H1 (cell line): Measurements from ENCODE around the gene LRRC74A. TPM values are rescaled to one million over a fixed set of nuclear protein-coding genes. Genes with fewer than 3 reads are reported as not detected.

Experiments used
- CTCF ChIA-PET: fragments of 300-600 bp; sonication (Branson Sonifier 250); formaldehyde crosslinking; loops from one replicate; lab custom pipeline; 2021; ENCODE audit not compliant: partially characterized antibody; lab: Charles Lee
- POLR2A ChIA-PET: fragments of 300-600 bp; sonication (Branson Sonifier 250); formaldehyde crosslinking; loops from one replicate; lab custom pipeline; 2021; ENCODE audit warnings: inconsistent platforms; ENCODE audit not compliant: partially characterized antibody; lab: Charles Lee
- DNase-seq, 2 experiments: peaks; one replicate each; pipeline versions ENCODE4 v3.0.0 to v3.0.0-alpha.2; 2010 to 2022; ENCODE audit warnings: low spot score in 2 of 2, low read depth in 1 of 2, mixed read lengths in 1 of 2
- FAIRE-seq: peaks from 2 replicates; lab custom pipeline; 2011; peaks lifted over from hg19 to GRCh38; lab: Jason Lieb, UNC
- H2AFZ ChIP-seq: 2 replicates; pipeline ENCODE4 v1.8.1; 2012; ENCODE audit warnings: low read length, inconsistent platforms
- H2AK5ac ChIP-seq: 2 replicates; pipeline ENCODE4 v1.6.1; 2013; ENCODE audit warnings: low read depth, low read length
- H2BK120ac ChIP-seq: replicated peaks from 2 replicates; pipeline ENCODE3; 2013; ENCODE audit warnings: low read depth, low read length, inconsistent platforms
- H2BK12ac ChIP-seq: 2 replicates; pipeline ENCODE4 v1.6.1; 2013; ENCODE audit warnings: low read depth, low read length
- H2BK15ac ChIP-seq: 2 replicates; pipeline ENCODE4 v1.6.1; 2013; ENCODE audit warnings: low read length
- H2BK20ac ChIP-seq: 2 replicates; pipeline ENCODE4 v1.6.1; 2013; ENCODE audit warnings: low read length
- H2BK5ac ChIP-seq: 2 replicates; pipeline ENCODE4 v1.6.1; 2013; ENCODE audit warnings: low read depth, low read length
- H3K14ac ChIP-seq: 2 replicates; pipeline ENCODE4 v1.6.1; 2013; ENCODE audit warnings: inconsistent platforms; ENCODE audit not compliant: insufficient read length
- H3K18ac ChIP-seq: 2 replicates; pipeline ENCODE4 v1.6.1; 2013; ENCODE audit warnings: low read length; ENCODE audit errors: extremely low read depth
- H3K23ac ChIP-seq: 2 replicates; pipeline ENCODE4 v1.6.1; 2013; ENCODE audit warnings: inconsistent platforms; ENCODE audit not compliant: insufficient read length
- H3K23me2 ChIP-seq: 2 replicates; pipeline ENCODE4 v1.6.1; 2013; ENCODE audit warnings: low read depth, low read length
- H3K27ac ChIP-seq: 2 replicates; pipeline ENCODE4 v1.6.1; 2011; ENCODE audit warnings: low read depth, low read length, inconsistent platforms
- H3K27me3 ChIP-seq, 4 experiments: replicated peaks in 1 of 4; 1 replicate in 1 of 4; 2 replicates in 3 of 4; pipeline versions ENCODE4 v1.6.1 to v1.8.1; 2011 to 2013; ENCODE audit warnings: low read length in 3 of 4, mild to moderate bottlenecking in 3 of 4, inconsistent platforms in 2 of 4, mixed read lengths in 2 of 4, moderate library complexity in 1 of 4; ENCODE audit not compliant: control insufficient read depth in 3 of 4, insufficient read depth in 3 of 4; ENCODE audit errors: extremely low read depth in 1 of 4
- H3K36me3 ChIP-seq, 4 experiments: 2 replicates each; pipeline versions ENCODE4 v1.6.1 to v1.8.1; 2011 to 2013; ENCODE audit warnings: mild to moderate bottlenecking in 4 of 4, low read length in 3 of 4, moderate library complexity in 2 of 4, control low read depth in 1 of 4, inconsistent platforms in 1 of 4; ENCODE audit not compliant: insufficient read depth in 4 of 4, control insufficient read depth in 2 of 4
- H3K4ac ChIP-seq: replicated peaks from 2 replicates; pipeline ENCODE3; 2013; ENCODE audit warnings: low read length, low read depth, mixed read lengths, inconsistent platforms; ENCODE audit not compliant: insufficient read length
- H3K4me1 ChIP-seq, 4 experiments: replicated peaks in 1 of 4; 1 replicate in 1 of 4; 2 replicates in 3 of 4; pipeline versions ENCODE4 v1.6.1 to v1.8.1; 2011 to 2013; ENCODE audit warnings: low read length in 3 of 4, inconsistent platforms in 2 of 4, mixed read lengths in 1 of 4; ENCODE audit not compliant: insufficient read depth in 4 of 4, control insufficient read depth in 3 of 4
- H3K4me2 ChIP-seq, 2 experiments: 2 replicates each; pipeline versions ENCODE4 v1.6.1 to v1.8.1; 2011 to 2013; ENCODE audit warnings: low read depth in 2 of 2, low read length in 2 of 2, control low read depth in 1 of 2, inconsistent platforms in 1 of 2, mild to moderate bottlenecking in 1 of 2; ENCODE audit not compliant: insufficient read depth in 1 of 2
- H3K4me3 ChIP-seq, 4 experiments: fragments of 200-600, 300-600 bp in 1 of 4; sonication (generic), shearing (Covaris generic), sonication (Bioruptor Twin) in 1 of 4; 2 replicates each; pipeline versions ENCODE4 v1.5.1 to v1.8.1; 2011 to 2016; ENCODE audit warnings: low read length in 4 of 4, low read depth in 3 of 4, control low read depth in 2 of 4, inconsistent platforms in 2 of 4, mild to moderate bottlenecking in 2 of 4, mixed read lengths in 1 of 4, moderate library complexity in 1 of 4; ENCODE audit not compliant: insufficient read depth in 2 of 4; ENCODE audit errors: extremely low read depth in 1 of 4
- H3K56ac ChIP-seq: replicated peaks from 2 replicates; pipeline ENCODE3; 2013; ENCODE audit warnings: low read depth, mild to moderate bottlenecking, mixed read lengths, low read length, inconsistent platforms; ENCODE audit not compliant: insufficient read length
- H3K79me1 ChIP-seq: 2 replicates; pipeline ENCODE4 v1.6.1; 2013; ENCODE audit warnings: low read depth, low read length, control low read depth
- H3K79me2 ChIP-seq, 2 experiments: 2 replicates each; pipeline versions ENCODE4 v1.6.1 to v1.8.1; 2012 to 2013; ENCODE audit warnings: low read length in 2 of 2, mild to moderate bottlenecking in 2 of 2, inconsistent platforms in 1 of 2; ENCODE audit not compliant: insufficient read depth in 2 of 2, control insufficient read depth in 1 of 2
- H3K9ac ChIP-seq, 4 experiments: replicated peaks in 1 of 4; 1 replicate in 1 of 4; 2 replicates in 3 of 4; pipeline versions ENCODE4 v1.6.1 to v1.8.1; 2011 to 2013; ENCODE audit warnings: low read depth in 3 of 4, low read length in 3 of 4, control low read depth in 2 of 4, mild to moderate bottlenecking in 2 of 4, moderate library complexity in 2 of 4, inconsistent platforms in 1 of 4; ENCODE audit errors: extremely low read depth in 1 of 4
- H3K9me3 ChIP-seq, 2 experiments: 2 replicates each; pipeline versions ENCODE4 v1.6.1 to v1.8.1; 2012 to 2013; ENCODE audit warnings: mild to moderate bottlenecking in 2 of 2, moderate library complexity in 2 of 2, control low read depth in 1 of 2, inconsistent platforms in 1 of 2, low read depth in 1 of 2, low read length in 1 of 2, mixed read lengths in 1 of 2; ENCODE audit not compliant: insufficient read depth in 2 of 2
- H4K20me1 ChIP-seq, 2 experiments: replicated peaks in 1 of 2; 2 replicates each; pipeline versions ENCODE3 to v1.8.1; 2011 to 2013; ENCODE audit warnings: inconsistent platforms in 2 of 2, low read length in 2 of 2, mild to moderate bottlenecking in 1 of 2; ENCODE audit not compliant: insufficient read depth in 2 of 2, control insufficient read depth in 1 of 2
- H4K5ac ChIP-seq: 2 replicates; pipeline ENCODE4 v1.6.1; 2013; ENCODE audit warnings: low read length, low read depth, mixed read lengths, inconsistent platforms; ENCODE audit not compliant: insufficient read length
- H4K8ac ChIP-seq: 2 replicates; pipeline ENCODE4 v1.8.0; 2013; ENCODE audit warnings: mild to moderate bottlenecking, moderate library complexity, low read length, inconsistent platforms; ENCODE audit not compliant: insufficient read depth; ENCODE audit errors: extremely low read depth
- H4K91ac ChIP-seq: replicated peaks from 2 replicates; pipeline ENCODE3; 2013; ENCODE audit warnings: low read length, mixed read lengths, inconsistent platforms; ENCODE audit not compliant: insufficient read length
- CHD2 ChIP-seq: IDR thresholded peaks from 2 replicates; pipeline ENCODE4 v1.6.1; 2012; ENCODE audit warnings: low read length, improper control_type of control experiment
- JUND ChIP-seq: IDR thresholded peaks from 2 replicates; pipeline ENCODE4 v1.6.1; 2011; ENCODE audit warnings: mild to moderate bottlenecking, improper control_type of control experiment, low read length
- SIRT6 ChIP-seq: IDR thresholded peaks from one replicate; pipeline ENCODE4 v1.7.1; 2012; ENCODE audit warnings: low read length, inconsistent platforms
- TEAD4 ChIP-seq: IDR thresholded peaks from 2 replicates; pipeline ENCODE4 v1.6.1; 2012; ENCODE audit warnings: low read depth, low read length, inconsistent platforms, mixed read lengths
- WGBS, 2 experiments: shearing (Covaris generic) in 1 of 2; methylation state at CpG; one replicate each; pipeline versions ENCODE4 v1.1.6 to v1.1.7; 2013 to 2015; ENCODE audit warnings: low lambda C conversion rate in 2 of 2, mixed read lengths in 2 of 2, inconsistent platforms in 1 of 2, low coverage in 1 of 2, missing lambda C conversion rate in 1 of 2; ENCODE audit not compliant: insufficient replicate concordance in 2 of 2, insufficient coverage in 1 of 2, insufficient read length in 1 of 2; ENCODE audit errors: extremely low coverage in 1 of 2, missing lambda C conversion rate in 1 of 2; 5-methylcytosine and 5-hydroxymethylcytosine counted together
- polyA plus RNA-seq, 7 experiments: library from polyadenylated mRNA; depleted of rRNA in 3 of 7; stranded (reverse) in 5 of 7; unstranded in 2 of 7; fragments of >200 nt in 5 of 7; fragments of 200-250 nt in 2 of 7; gene quantifications; 1 replicate in 5 of 7; 2 replicates in 1 of 7; 4 replicates in 1 of 7; pipeline versions ENCODE4 v1.2.1 to v1.2.3, GENCODE V29; 2011 to 2013; ENCODE audit warnings: missing spikeins in 2 of 7, mixed read lengths in 2 of 7
- total RNA-seq: library from RNA; stranded (reverse); fragmentation: NEBNext Ultra II Directional; extraction: Animal tissue kit (Norgen Biotek cat#: 25700); gene quantifications from 2 replicates; pipeline ENCODE4 v1.2.1, GENCODE V29; 2021

LRRC74A gene
- total and polyA plus RNA-seq, 2 of the 8 experiments (the other 6 are each of a cell fraction or from before 2014, with no cell fraction given) = not detected

DNA sequence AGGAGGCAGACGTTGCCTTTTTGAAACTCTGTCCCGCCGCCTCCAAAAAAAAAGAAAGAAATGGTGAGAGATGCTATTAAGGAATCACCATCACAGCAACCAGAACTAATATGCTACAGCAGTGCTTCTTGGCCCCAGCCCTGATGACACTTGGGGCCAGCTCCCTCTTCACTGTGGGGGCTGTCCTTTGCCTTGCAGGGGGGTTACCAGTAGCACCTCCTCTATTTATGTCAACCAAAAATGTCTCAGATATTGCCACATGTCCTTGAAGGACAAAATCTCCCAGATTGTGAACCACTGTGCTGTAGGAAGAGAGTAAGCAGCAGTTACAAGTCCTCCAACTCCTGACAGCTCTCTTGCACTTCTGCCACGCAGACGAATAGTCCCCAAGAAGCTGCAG, 76.4 kb downstream of the LRRC74A start:
- Histone ChIP-seq H3K4ac (no peak overlapping the region), H3K4me2 (no peak overlapping the region), H4K20me1 (no peaks in the 10 kb centered on the region), H3K23me2 (no peaks in the 10 kb centered on the region), H3K23ac (no peak overlapping the region), H4K5ac (no peak overlapping the region), H4K8ac (no peak overlapping the region), H2AK5ac (no peak overlapping the region), H3K4me1 (peaks cover 0 to 3% (median 1%) of the 10 kb centered on the region in 4 experiments; a peak in 1 of 7 replicates), H2BK12ac (no peak overlapping the region), H2BK15ac (no peak overlapping the region), H3K9me3 (peaks cover 6 to 18% of the 10 kb centered on the region in 2 experiments), H3K18ac (no peak overlapping the region), H2AFZ (no peak overlapping the region), H3K27ac (no peak overlapping the region), H3K79me1 (no peaks in the 10 kb centered on the region), H3K36me3 (no peaks in the 10 kb centered on the region), H2BK20ac (no peak overlapping the region), H3K4me3 (no peak overlapping the region), H3K14ac (no peak overlapping the region), H3K27me3 (no peaks in the 10 kb centered on the region), H3K9ac (no peak overlapping the region), H4K91ac (no peak overlapping the region), H2BK120ac (no peak overlapping the region), H3K79me2 (no peaks in the 10 kb centered on the region), H3K56ac (no peak overlapping the region), H2BK5ac (no peak overlapping the region)
- no peak for FAIRE-seq
- CTCF ChIA-PET = interaction anchor here (0.7 to 24.1 kb wide), 5 partner anchors 13 to 232 kb away, joined by 3 to 424 read pairs (median 4); no protein-coding TSS in a partner anchor
- WGBS, 2 experiments = 96% methylated on average over 5 of the region's 5 CpGs; no CpG with 5 or more reads in 1 of the 2 experiments
- no peak for DNase-seq
- TF ChIP-seq JUND (no peak), SIRT6 (no peak), TEAD4 (no peak), CHD2 (no peak)
- POLR2A ChIA-PET = no interaction called here
